OCI-M2 (cell line): ENCODE measurements around the gene TBX4.
"Not testable (repeated sequence)": the region's sequence is repeated elsewhere in the genome, so short reads cannot be mapped to it uniquely, and the experiment has no call there.

Source experiments
- DNase-seq: peaks from one replicate; lab custom pipeline; 2025; ENCODE audit not compliant: unreplicated experiment; lab: John Stamatoyannopoulos, UW

TBX4 gene

DNA sequence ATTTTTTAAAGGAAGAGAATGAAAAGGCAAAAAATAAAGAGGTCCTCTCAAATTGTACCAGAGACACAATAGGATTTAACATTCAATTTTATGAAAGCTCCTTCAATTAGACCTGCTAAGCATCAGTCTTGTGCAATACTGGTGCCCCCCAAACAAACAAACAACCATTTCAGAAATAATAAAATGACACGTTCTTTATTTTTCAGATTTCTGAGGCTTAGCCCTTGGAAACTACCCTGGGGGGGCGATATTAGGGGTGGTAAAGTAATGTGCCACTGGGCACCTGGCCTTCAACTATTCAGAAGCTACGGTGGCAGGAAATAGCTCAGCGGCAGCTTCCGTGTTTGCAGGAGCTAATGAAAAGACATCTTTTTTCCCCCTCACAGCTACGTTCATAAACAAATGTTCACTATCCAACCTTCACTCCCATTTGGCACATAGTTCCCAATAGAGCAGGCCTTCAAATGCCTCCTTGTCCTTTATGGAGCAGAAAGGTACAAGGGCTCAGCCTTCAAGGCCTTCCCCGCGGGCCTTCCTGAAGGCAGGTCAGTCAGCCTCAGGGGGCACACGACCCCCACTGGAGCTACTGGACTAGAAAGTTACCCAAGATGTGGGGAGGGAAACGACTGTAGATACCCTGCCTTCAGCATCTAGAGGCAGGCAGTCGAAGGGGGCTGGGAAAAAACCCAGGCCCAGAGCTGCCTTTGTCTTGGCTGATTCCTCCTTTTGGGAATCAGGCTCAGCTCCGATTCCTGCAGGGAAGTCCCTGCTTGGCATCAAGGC, 44.1 kb downstream of the TBX4 start:
- DNase-seq: no peak

DNA sequence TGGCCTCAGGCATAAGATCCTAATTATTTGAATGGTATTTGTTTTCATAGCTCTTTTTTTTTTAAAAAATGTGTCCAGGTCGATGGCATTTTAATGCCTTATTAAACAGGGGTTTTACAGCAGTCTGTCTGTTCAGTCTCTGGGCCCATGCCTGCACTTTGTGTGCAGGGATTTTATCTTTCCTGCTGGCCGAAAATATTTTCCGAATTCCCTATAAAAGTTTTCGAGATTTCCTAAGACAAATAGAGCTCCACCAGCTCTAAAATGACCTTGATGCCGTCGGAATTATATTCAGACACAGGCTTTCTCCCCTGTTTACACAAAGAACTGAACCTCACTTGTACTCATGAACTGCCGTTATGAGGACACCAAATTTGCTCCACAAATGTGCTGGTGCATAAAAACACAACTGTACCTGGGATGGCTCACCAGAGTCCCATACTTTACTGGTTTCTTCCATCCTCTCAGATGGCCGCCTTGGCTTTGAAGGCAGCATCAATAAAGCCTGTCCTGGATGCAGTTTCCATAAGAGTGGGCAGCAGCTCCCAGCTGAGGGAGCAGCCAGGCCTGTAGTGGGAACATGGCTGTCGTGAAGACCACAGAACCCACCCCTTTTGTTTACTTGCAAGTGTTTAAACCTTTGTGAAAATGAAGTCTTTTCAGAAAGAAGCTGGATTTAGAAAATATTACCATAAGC, 44.9 kb downstream of the TBX4 start:
- no peak for DNase-seq

DNA sequence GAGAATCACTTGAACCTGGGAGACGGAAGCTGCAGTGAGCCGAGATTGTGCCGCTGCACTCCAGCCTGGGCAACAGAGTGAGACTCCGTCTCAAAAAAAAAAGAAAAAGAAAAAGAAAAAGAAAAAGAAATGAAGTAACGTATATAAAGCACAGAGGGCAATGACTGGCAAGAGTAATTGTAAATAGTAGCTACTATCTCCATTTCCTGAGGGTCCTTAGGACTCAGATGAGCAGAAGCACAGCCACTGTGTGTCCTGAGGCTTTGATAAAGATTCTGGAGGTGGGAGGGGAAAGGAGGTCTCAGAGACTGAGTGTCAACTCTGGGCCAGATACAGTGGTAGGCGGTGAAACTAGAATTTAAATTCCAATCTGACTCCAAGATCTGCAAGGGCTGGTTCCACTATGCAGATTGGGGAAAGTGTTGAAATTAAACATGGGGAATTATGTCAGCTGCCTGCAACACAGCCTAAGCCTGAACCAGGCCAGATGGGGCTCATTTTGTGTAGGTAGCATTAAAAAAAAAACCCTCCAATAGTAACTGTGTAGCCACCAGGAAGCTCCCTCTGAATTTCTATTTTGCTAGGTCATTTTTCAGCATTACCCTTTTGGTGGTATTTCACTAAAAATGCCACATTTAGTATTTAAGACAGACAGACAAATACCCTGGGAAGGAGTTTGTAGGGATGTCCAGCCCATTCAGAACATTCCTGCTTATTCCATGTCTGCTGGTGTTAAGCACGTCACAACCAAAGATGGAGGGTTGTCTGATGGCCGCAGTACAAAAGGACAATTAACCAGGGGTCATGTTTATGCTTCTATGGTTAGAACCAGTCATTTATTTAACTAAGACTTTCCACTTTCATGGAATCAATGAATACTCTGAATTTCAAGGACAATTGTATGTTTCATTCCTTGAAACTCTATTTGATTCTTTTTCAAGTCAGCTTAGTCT, 46.1 kb downstream of the TBX4 start:
- DNase-seq: no peak

DNA sequence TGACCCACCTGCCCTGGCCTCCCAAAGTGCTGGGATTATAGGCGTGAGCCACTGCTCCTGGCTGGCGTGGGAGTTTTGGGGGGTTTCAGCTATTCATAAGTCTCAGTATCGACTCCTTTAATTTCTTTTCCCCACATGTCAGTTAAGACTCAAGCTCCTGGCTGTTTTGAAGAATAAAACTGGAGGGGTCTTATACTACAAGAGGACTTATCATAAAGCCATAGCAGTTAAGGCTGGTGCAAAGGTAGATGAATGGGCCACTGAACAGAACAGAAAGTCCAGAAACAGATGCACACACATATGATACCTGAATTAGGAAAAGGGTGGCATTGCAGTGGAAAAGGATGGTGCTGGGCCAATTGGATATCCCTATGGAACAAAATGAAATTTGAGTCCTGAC, 47.4 kb downstream of the TBX4 start:
- no peak for DNase-seq

DNA sequence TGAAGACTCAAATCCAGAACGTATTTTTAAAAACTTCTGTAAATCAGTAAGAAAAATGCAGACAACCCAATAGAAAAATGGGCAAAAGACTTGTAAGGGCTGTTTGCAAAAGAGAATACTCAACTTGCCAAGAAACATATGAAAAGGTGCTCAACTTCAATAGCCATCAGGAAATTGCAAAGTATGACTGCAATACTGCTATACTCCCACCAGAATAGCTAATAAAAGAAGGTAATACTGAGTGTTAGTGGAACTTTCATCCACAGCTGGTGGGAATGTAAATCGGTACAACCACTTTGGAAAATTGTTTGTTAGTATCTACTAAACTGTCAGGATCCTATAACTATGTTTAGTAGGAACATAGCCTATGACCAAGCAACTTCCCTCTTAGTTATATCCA, 48.1 kb downstream of the TBX4 start:
- no peak for DNase-seq

DNA sequence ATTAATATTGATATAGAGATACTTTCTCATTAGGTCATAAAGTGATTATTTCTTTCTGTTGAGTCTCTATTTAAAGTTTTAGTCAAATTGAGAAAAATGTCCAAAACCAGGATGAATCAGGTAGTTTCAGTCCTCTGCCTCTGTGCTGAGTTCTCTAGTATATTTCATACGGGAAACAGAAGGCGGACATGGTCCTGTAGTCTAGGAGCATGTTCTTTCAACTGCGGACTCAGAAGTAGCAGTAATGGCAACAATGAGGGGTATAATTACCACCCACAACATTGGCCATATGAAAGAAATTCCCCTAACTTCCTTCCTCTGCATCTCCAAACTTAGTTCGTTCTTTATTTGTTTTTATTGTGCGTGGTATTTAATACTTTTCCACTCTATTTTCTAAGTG, 50.1 kb downstream of the TBX4 start:
- no peak for DNase-seq

DNA sequence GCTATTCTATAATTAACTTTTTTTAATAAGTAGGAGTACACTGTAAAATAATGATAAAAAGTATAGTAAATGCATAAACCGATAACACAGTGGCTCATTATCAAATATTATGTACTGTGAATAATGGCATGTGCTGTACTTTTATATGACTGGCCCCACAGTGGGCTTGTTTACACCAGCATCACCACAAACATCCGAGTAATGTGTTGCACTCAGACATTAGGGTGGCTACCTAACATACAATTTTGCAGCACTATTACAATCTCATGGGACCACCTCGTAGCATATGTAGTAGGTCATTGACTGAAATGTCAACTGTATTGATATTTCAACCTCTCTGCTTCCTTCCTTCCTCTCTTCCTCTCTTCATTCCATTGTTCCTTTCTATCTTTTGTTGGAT, 51.7 kb downstream of the TBX4 start:
- no peak for DNase-seq

DNA sequence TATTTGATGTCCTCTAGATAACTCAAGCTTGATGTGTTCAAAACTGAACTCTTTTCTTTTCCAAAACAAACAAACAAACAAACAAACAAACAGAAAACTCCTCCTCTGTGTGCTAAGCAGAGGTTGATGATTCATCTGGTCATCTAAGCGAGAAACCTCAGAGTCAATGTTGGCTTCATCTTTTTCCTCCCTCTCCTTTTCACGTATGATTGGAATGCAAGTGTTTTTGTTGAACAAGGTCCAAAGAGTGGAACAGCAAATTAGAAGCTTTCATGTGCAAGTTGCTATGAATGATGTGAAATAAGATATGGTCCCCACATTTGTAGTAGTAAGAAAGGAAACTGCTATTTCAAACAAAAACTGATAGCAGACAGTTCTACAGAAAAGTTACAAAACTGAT, 52.5 kb downstream of the TBX4 start:
- DNase-seq: no peak

DNA sequence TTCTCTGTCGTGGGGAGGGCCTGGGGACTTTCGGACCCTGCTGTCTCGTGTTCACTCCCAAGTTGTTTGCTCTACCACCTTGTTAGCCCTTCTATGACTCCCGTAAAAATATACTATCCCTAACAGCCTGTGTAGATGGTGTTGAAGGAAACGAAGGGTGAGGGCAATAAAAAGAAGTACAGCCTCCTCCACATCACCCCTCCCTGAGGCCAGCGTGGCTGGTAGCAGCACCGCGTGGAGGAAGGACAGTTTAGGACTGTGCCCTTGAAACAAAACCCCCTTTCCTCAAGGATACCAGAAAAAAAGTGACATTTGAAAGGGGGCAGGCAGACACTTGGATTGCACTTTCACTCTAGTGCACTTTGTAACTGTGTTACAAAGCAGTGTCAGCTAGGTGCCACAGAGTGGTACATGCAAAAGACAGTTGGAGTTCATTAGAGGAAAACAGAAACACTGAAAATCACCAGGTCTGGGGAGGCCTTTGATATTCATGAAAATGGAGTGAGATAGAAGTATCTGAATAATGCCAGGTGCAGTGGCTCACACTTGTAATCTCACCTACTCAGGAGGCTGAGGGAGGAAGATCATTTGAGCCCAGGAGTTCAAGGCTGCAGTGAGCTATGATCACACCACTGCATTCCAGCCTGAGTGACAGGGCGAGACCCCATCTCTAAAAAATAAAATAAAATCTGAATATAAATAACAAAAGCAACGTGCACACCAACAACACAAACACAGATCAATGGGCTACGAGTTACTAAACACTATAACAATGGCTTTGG, 53.8 kb downstream of the TBX4 start:
- DNase-seq: no peak

DNA sequence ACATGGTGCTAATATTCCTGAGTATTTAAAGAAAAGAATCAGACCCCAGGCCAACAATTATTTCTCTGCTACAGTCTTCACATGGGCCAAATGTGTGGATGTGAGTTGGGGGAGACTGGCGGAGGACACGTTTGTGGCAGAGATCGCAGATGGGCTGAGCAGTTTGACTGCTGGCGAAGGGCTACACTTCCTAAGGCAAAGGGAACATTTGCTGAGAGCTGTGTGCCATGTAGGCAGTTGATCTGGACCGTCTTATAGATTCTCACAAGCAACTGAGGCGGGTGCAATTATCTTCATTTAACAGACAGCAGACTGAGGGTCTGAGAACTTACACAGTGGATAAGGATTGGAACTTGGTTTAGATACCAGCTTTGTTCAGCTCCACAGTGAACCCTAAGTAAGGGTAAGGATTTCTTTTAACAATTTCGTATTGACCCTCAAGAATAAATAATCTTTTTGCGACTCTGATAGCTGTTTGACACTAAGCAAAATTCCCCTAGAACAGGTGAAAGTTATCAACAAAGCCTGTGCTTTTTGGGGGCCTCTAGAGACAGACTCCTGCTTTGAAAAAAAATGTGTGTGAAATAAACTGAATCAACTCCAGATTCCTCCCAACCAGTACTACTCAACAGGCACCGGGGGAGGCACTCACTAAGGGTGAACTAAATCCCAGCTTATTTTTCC, 55.3 kb downstream of the TBX4 start:
- DNase-seq: no peak

DNA sequence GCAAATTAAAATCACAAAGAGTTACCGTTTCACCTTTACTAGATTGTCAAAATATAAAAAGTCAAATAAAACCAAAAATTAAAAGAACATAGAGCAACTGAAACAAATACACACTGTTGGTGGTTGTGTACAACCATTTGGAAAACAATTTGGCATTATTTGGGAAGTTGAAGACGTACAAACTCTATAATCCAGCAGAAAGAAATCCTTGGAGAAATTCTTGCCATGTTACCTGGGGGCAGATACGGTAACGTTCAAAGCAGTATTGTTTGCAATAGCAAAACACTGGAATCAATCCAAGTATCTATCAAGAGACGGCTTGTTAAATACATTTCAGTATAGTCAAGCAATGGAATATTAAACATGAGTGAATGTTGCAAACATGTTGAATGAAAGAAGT, 56.7 kb downstream of the TBX4 start:
- DNase-seq: no peak

DNA sequence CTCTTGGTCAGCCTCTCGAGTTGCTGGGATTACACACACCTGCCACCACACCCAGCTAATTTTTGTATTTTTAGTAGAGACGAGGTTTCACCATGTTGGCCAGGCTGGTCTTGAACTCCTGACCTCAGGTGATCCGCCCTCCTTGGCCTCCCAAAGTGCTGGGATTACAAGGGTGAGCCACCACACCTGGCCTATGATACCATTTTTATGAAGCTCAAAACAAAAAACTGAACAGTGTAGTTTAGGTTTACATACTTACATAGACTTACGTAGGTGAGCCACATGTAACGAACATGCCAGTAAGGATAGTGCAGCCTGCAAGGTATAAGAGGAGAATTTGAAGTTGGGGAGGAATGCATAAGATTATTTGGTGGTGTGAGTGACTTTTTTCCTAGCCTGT, 57.2 kb downstream of the TBX4 start:
- not testable (repeated sequence) for DNase-seq

DNA sequence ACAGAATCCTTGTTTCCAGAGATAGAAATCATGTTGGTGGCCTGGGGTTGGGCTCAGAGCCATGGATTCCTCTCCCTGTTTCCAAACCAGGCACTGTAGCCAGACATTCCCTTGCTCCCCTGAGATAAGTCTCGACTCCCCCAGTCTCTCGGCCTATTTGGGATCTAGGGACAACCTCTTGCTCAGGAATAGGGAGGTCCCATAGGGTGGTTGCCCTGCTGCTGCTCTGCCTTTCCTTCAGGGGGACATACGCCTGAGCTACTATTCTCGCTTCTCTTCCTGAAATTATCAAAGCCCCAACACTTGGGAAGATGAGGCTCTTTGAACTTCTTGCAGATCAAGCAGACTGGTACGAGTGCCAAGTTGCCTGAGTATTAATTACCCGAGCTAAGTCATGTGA, 58.0 kb downstream of the TBX4 start:
- DNase-seq: no peak

DNA sequence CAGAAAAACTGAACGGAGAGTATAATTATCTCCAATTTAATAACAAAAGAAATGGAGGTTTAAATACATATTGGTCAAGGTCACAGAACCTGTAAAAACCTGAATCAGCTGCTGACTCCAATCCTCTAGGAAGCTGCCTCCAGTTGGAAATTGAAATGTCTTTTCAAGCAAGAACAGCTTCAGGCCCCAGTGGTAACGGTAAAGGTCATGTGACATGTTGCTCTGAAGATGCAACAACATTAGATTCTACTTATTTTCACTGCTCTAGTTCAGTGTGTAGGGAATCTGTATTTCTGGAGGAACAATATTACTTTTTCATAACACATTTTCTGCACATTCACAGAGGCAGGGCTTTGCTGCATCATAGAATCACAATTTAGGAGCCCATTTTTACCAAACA, 58.8 kb downstream of the TBX4 start:
- no peak for DNase-seq

DNA sequence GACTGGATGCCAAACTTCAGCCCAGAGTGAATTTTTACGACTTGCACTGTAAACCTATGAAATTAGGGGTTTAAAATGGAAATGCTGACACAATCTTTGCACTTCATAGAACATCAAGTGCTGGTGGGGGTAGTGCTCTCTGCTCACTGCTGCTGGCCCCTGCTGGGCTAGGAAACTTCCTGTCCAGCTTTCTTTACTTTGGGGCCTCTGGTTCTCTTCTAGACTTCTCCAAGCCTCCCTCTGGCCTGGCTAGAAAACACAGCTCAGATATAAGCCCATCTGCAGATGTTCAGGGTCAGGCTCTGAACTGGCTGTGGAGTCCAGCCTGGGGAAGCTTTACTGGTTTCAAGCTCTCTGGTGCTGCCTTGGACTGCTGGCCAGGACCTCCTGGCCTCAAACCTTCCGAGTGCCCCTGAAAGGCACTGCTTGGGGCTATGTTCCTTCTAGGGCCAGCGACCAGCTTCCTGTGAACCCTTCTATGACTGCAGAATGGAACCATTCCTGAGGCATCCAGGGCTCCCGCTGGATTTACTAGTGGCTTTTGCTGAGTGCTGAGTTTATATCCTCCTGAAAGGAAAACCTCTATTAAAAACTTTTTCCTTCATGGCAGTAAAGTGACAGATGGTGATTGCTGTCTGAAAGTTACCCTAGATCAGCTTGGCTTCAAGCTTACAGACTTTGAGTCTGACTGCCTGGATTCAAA, 59.4 kb downstream of the TBX4 start:
- no peak for DNase-seq

DNA sequence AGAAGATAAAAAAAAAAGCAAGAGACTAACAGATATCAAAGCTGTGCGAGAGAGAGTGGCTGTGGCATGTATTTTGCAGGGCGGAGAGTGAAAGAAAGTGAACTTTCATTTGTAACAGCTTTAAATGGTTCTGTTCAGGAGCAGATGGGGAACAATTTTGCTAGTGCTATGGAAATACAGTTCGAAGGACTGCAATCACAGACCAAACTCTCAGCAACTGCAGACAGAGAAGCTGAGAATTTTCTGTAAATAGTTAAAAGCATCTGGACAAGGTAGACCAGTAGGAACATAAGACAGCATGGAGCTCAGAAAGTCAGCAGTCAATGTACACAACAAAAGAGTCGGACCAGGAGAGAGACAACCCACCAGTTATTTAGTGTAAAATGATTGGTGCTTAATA, 62.3 kb downstream of the TBX4 start:
- DNase-seq: no peak

DNA sequence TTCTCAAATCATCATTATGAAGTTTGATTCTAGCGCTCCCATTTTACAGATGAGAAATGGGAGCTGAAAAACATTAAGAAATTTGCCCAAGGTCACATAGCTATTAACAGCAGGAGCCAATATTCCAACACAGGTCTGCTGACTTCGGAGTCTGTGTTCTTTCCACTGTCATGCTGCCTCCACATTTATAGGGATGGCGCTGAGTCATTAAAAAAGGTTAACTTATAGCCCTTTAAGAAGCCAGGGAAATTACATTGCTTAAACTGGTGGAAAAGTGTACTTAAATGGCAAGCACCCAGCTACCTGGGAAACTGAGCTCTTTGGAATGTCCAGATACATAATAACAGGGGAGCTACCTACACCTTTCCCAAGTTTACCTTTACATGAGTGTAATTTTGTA, 65.0 kb downstream of the TBX4 start:
- DNase-seq: no peak

DNA sequence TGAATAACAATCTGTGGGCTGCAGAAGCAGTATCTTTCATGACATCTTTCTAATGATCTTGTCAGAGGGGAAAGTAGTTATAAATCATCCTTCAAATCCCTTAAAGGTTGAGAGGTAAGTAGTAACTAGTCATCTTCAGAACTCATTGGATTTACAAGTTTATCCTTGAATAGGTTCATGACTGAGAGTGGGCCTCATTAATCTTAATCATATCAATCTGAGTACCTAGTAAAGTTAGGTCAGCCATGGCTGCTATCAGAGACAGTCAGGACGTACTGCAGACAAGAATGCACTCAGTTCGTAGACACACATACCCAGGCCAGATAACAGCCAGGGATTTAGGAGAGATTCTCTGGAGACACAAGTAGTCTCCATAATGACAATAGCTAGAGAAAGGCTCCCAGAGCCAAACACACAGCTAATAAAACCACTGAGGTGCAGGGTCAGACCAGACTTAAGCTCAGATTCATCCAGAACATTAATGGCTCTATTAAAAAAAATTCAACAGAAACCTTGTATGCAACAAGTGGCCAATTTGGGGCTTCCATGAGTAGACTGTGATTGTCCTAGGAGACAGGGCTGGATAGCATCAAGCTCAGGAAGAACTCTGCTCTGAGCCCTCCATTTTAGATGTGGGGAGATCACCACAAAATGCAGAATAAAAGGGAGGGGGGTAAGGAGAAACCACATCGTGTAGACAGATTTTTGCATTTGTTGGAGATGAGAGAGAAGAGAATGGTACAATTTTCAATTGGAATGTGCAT, 65.8 kb downstream of the TBX4 start:
- no peak for DNase-seq

DNA sequence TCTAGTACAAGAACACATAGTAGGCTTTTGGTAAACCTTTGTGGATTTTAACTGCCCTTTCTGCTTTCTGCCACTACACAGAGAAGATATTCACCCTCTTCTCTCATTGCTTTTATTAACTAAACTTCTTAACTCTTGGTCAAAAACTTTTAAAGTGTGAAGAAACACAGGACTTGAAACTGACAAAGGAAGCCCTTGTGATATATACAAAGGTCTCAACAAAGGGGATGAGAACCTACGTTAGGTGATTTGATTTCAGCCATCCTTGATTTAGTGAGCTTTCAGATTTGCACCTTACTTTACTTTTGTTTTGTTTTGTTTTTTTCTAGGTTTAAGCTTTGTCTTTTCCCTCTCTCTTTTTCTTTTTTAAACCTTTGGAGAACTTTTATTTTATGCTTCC, 66.9 kb downstream of the TBX4 start:
- no peak for DNase-seq
